Stromal cell of bone marrow (primary cell): ENCODE results near the gene KDM3A.

Source experiments
- DNase-seq: peaks from one replicate; pipeline ENCODE4 v3.0.0-alpha.2; 2012; ENCODE audit warnings: low read depth

Gene KDM3A

GRCh38 chr2:86519349-86519748 lies 78.2 kb downstream of the KDM3A start:
- no peak for DNase-seq

DNA sequence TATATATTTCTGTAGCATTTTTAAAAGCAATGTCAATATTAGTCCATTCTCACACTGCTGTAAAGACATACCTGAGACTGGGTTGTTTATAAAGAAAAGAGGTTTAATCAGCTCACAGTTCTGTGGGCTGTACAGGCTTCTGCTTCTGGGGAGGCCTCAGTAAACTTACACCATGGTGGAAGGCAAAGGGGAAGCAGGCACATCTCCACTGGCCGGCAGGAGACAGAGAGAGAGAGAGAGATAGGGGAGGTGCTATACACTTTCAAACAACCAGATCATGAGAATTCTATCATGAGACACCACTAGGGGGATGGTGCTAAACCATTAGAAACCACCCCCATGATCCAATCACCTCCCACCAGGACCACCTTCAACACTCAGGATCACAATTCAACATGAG lies 79.0 kb downstream of the KDM3A start:
- DNase-seq, result no peak

DNA sequence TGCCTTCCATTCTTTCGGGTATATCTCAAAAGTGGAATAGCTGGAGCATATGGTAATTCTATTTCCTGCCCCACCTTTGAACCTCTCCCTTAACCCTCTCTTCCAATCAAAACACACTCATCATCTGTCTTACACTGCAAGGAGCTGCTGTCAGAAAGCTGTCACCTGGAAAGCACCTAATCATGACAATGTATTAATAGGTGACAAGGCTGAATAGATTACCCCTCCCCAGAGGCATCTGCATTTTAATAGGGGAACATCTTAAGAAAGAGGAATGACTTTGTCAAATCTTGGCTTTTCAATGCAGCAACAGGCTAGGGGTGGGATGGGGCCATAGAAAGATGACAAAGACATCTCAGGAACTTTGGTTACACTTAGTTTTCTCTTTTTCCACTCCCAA lies 80.8 kb downstream of the KDM3A start:
- no peak for DNase-seq

GRCh38 chr2:86522711-86523110 lies 81.5 kb downstream of the KDM3A start:
- DNase-seq, result no peak

- no peak for DNase-seq
Measured at GRCh38 chr2:86523491-86523890, 82.3 kb downstream of the KDM3A start.

DNA sequence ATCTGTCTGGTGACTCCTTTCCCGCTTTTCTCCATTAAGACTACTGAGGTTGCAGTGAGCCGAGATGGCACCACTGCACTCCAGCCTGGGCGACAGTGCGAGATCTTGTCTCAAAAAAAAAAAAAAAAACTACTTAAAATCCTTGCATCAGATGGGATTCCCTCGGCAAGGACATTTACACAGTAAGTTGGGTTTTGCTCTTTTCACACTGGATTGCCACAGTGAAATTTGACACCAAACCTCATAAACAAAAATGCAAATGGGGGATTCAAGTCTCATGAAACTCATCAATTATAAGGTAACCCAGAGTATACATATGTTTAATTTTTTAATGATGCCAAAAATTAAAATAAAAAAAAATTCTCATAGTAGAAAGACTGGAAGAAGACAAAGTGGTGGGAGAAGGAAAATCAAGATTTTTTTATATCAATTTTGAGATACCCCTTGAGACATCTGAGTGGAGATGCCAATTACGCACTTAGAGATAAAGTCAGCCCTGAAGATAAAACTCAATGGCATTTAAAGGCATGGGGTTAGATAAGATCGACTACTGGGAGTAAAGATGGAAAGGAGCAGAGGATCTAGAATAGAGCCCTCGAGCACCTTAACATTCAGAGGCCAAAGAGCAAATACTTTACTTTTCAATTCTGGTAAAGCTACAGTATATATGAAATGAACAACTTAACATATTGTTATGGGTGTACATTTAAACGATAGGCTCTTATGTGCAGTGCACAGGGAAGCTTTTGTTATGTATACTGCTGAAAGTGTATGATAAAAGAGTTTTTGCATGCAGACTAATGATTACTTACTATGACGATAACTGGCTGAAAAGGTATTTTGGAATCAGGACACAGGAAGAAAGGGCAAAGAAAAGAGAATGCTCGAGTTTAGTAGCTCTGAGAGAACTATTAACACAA lies 84.5 kb downstream of the KDM3A start:
- no peak for DNase-seq

- no peak for DNase-seq
Measured at GRCh38 chr2:86533589-86533988, 92.4 kb downstream of the KDM3A start.

DNA sequence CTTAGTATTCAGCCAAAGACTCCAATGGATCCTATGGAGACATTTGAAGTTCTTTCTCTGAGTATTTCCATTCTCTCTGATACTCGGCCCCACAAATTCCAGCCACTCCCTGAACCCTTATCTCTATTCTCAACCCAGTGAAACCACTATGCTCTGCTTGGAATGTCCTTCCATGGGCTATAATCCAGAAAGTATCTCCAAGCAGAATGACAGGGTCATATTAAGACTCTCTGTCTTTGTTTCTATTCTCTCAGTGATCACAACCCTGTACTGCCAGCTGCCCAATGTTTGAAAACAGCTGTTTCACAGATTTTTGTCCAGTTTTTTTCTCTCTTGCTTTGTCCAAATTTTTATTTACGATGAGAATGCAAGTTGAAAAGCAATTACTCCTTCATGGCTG lies 100.2 kb downstream of the KDM3A start:
- DNase-seq, result no peak
